Tracheal epithelial cell (primary cell): Measurements from ENCODE around the gene PPP2CA. TPM values are rescaled to one million over a fixed set of nuclear protein-coding genes. Genes with fewer than 3 reads are reported as not detected.

Experiments used
- total RNA-seq: library from RNA; depleted of rRNA; stranded (reverse); fragments of >200 nt; gene quantifications from 2 replicates; pipeline ENCODE4 v1.2.1, GENCODE V29; 2014

PPP2CA gene
- total RNA-seq: 54.2 and 55.4 TPM in 2 replicates

GRCh38 chr5:134225780-134226440, at the start of gene PPP2CA:
TSS of gene PPP2CA (minus strand) at chr5:134226073. CDS start at chr5:134225861, 212 bp downstream.

DNA sequence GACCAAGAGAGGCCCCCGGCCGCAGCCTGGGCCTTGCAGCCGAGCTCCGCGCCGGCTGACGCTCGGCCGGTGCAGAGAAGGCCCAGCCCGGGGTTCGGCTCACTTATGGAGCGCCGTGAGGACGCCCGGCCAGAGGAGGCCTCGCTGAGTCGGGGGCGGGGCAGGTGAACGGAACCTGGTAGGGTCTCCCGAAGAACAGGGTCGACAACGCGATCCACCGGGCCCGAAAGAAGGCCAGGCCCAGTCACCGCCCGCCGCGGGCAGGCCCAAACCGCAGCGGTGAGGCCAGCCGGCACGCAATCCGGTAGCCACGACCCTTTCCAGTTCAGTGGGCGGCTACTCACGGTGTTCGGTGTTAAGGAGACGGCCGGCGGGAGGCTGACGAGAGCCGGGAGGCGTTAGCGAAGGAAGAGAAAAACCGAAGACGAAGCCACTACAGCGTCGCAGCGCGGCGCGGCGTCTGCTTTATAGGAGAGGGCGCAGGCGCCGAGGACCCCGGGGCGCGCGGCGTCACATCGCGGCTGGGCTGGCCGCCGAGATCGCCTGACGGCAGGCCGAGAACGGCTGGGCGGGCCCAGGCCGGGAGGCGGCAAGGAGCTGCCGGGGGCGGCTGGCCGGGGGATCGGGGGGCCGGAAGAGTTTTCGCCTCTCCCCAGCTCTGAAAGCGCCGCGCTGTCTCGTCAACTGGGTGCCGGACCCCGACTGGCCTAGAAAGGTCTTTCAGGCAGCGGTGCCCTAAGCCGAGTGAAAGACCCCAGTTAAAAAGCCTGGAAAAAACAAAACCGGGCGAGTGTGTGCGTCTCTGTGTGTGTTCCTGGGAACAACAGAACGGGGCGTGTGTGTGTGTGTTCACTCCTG, 49.1 kb downstream of the PPP2CA start, which contains the start of gene SKP1:
Gene SKP1, minus strand, starts transcription at position 440 of the 858 bp plus-strand sequence. CDS start 2,928 bp downstream, outside the sequence.

Other genes starting within 250 kb of the PPP2CA start
- gene VDAC1, start 221.1 kb downstream of the PPP2CA start, total RNA-seq: 526 and 588 TPM in 2 replicates
- gene TCF7, start 111.4 kb downstream of the PPP2CA start, total RNA-seq: 0.24 TPM in 1 of 2 replicates, not detected in the other
- 145 and 193 TPM in 2 replicates for gene SKP1, start 49.1 kb downstream of the PPP2CA start, total RNA-seq
- gene CDKL3, start 141.1 kb upstream of the PPP2CA start, total RNA-seq: 0.85 and 1.4 TPM in 2 replicates
- 16.4 and 76.9 TPM in 2 replicates for gene UBE2B, start 145.5 kb upstream of the PPP2CA start, total RNA-seq
- gene CDKN2AIPNL, start 185.8 kb upstream of the PPP2CA start, total RNA-seq: 22.4 and 29.4 TPM in 2 replicates